Measurements from ENCODE around the gene SH3GL2.

GRCh38 chr9:17556935-17557334 lies 21.9 kb upstream of the SH3GL2 start:
- TF ChIP-seq KAT2B (IDR thresholded peaks at IDR 0.05; ENCODE audit: low read depth, low read length) (no peak), CTCF (IDR thresholded peaks at IDR 0.05 in 2 of 3, conservative IDR thresholded peaks at IDR 0.05 in 1 of 3; ENCODE audit: insufficient read depth in 2 of 3, low read depth in 1 of 3, low read length in 3 of 3) (no peak), JUN (IDR thresholded peaks at IDR 0.05; ENCODE audit: borderline replicate concordance, low read depth, low read length) (no peak), JUN (CRISPR knock-in tag; IDR thresholded peaks at IDR 0.05; ENCODE audit: borderline replicate concordance) (no peak), ESRRA (IDR thresholded peaks at IDR 0.05; ENCODE audit: borderline replicate concordance, low read depth) (no peak), E2F1 (CRISPR knock-in tag; IDR thresholded peaks at IDR 0.05) (no peak), SRSF9 (IDR thresholded peaks at IDR 0.05; ENCODE audit: borderline replicate concordance, low read depth, low read length) (no peak)
